Measurements from ENCODE around the gene LOXL4. TPM values are rescaled to one million over a fixed set of nuclear protein-coding genes. Genes with fewer than 3 reads are reported as not detected.

The LOXL4 gene
- total RNA-seq, 1 experiment from 2014 or later: 0.13 TPM

DNA sequence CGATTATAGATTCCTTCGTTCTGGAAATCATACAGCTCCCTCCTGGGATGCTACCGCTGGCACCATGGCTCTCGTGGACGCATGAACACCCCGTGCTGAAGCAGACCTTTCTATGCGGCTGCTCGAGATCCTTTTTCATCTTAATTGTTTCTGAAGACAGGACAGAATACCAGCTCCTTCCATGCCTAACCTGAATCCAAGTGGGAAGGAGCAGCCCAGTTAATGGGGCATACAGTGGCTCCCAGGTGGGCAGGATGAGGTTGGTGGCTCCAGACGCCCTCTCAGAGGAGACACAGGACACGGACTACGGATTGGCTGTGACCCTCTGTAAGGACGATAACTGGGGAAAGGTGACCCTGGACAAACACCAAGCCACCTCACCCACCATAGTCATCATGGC lies 18.4 kb upstream of the LOXL4 start:
- Histone ChIP-seq H3K9ac (ENCODE audit: extremely low read depth, insufficient read length, low read length) (no peak overlapping the region), H3K56ac (ENCODE audit: insufficient read length, low read depth, low read length) (no peak overlapping the region), H3T11ph (ENCODE audit: low read length) (no peak overlapping the region), H3K23ac (ENCODE audit: insufficient read length, low read depth, low read length) (no peak overlapping the region), H4K20me1 (ENCODE audit: control insufficient read depth, insufficient read depth, insufficient read length) (no peaks in the 10 kb centered on the region), H3K9me3 (ENCODE audit: control insufficient read depth, low read depth, low read length) (no peaks in the 10 kb centered on the region), H3K79me2 (ENCODE audit: insufficient read depth, low read length) (no peaks in the 10 kb centered on the region), H2AFZ (ENCODE audit: low read length) (no peak overlapping the region), H2BK5ac (ENCODE audit: insufficient read length, low read length) (no peak overlapping the region), H3K27ac (ENCODE audit: insufficient read length, low read depth, low read length) (no peak overlapping the region), H2BK15ac (ENCODE audit: low read depth, low read length) (no peak overlapping the region), H4K5ac (ENCODE audit: insufficient read length, low read depth, low read length) (no peak overlapping the region), H3K27me3 (ENCODE audit: insufficient read depth, low read length) (no peaks in the 10 kb centered on the region), H3K4ac (ENCODE audit: low read depth, low read length) (no peak overlapping the region), H2BK20ac (ENCODE audit: low read depth, low read length, poor library complexity, severe bottlenecking) (no peak overlapping the region), H3K14ac (ENCODE audit: insufficient read depth, low read length) (no peak overlapping the region), H3K4me1 (ENCODE audit: insufficient read depth, low read length) (no peaks in the 10 kb centered on the region), H2BK12ac (ENCODE audit: insufficient read length, low read depth, low read length) (no peak overlapping the region), H4K91ac (ENCODE audit: insufficient read length, low read depth, low read length) (no peak overlapping the region), H3K4me2 (ENCODE audit: insufficient read depth, insufficient read length, low read length) (no peak overlapping the region), H3K18ac (ENCODE audit: insufficient read length, low read depth, low read length) (no peak overlapping the region), H3K23me2 (ENCODE audit: insufficient read length, low read depth, low read length, poor library complexity, severe bottlenecking) (no peaks in the 10 kb centered on the region), H3K79me1 (ENCODE audit: insufficient read depth, low read depth, low read length, poor library complexity, severe bottlenecking) (no peaks in the 10 kb centered on the region), H2AK5ac (ENCODE audit: insufficient read length, low read length) (no peak overlapping the region), H4K8ac (replicated peaks; ENCODE audit: insufficient read length, low read depth, low read length) (no peak overlapping the region), H2BK120ac (ENCODE audit: low read depth, low read length, poor library complexity, severe bottlenecking) (no peak overlapping the region)
- no peaks in the 10 kb centered on the region; a peak in 1 of 5 replicates for H3K9me3 Mint-ChIP-seq
- peak overlapping the region in 1 of 3 experiments; percentile 40; a peak in 1 of 7 replicates for H3K27ac Mint-ChIP-seq
- H3K4me3 Mint-ChIP-seq: no peak overlapping the region
- DNase-seq: no peak
- no peaks in the 10 kb centered on the region for H3K36me3 Mint-ChIP-seq (ENCODE audit: insufficient read depth in 1 of 3, low read depth in 3 of 3)
- H3K4me1 Mint-ChIP-seq: peaks cover 3 to 6% of the 10 kb centered on the region in 2 experiments; a peak in 3 of 4 replicates
- no CpG with 5 or more reads among the region's 12 CpGs for WGBS (ENCODE audit: extremely low coverage, insufficient read length, low lambda C conversion rate)
- TF ChIP-seq CTCF (conservative IDR thresholded peaks at IDR 0.05): no peak
- peaks cover 7% of the 10 kb centered on the region for H3K27me3 Mint-ChIP-seq (ENCODE audit: low read depth)

Data from H9 (cell line).